Neural cell (in vitro differentiated cells): Measurements from ENCODE around the gene EFCAB13. TPM values are rescaled to one million over a fixed set of nuclear protein-coding genes. Genes with fewer than 3 reads are reported as not detected.

Source experiments
- H2AFZ ChIP-seq: fragments of 200-600, 300-800 bp; sonication (generic), shearing (Covaris generic); 2 replicates; pipeline ENCODE4 v1.6.0; 2014; ENCODE audit warnings: low read depth, mild to moderate bottlenecking, antibody characterized with exemption, low read length, moderate library complexity
- H3F3A ChIP-seq: fragments of 200-600 bp; shearing (Covaris generic); 2 replicates; pipeline ENCODE4 v1.6.1; 2016; ENCODE audit warnings: mild to moderate bottlenecking, moderate library complexity, mixed read lengths, antibody characterized with exemption, low read length; ENCODE audit not compliant: insufficient read depth, poor library complexity, severe bottlenecking
- H3K27ac ChIP-seq: fragments of 200-600, 300-800 bp; sonication (generic), shearing (Covaris generic); 2 replicates; pipeline ENCODE4 v1.5.1; 2014; ENCODE audit warnings: mild to moderate bottlenecking, low read length, moderate library complexity
- H3K27me3 ChIP-seq: fragments of 300-800, 200-600 bp; sonication (generic), shearing (Covaris generic); 2 replicates; pipeline ENCODE4 v1.6.0; 2014; ENCODE audit warnings: mild to moderate bottlenecking, low read depth, low read length, moderate library complexity; ENCODE audit not compliant: insufficient read depth
- H3K36me3 ChIP-seq: fragments of 300-800, 200-600 bp; sonication (generic), shearing (Covaris generic); 2 replicates; pipeline ENCODE4 v1.5.1; 2014; ENCODE audit warnings: mild to moderate bottlenecking, antibody characterized with exemption, low read length, moderate library complexity; ENCODE audit not compliant: insufficient read depth
- H3K4me2 ChIP-seq: fragments of 300-800, 200-600 bp; sonication (generic), shearing (Covaris generic); 2 replicates; pipeline ENCODE4 v1.6.0; 2014; ENCODE audit warnings: mild to moderate bottlenecking, low read length
- H3K4me3 ChIP-seq: fragments of 300-800, 200-600 bp; sonication (generic), shearing (Covaris generic); 2 replicates; pipeline ENCODE4 v1.5.1; 2014; ENCODE audit warnings: mild to moderate bottlenecking, low read length, moderate library complexity
- H3K79me2 ChIP-seq: fragments of 200-600 bp; shearing (Covaris generic); replicated peaks from 2 replicates; pipeline ENCODE4 v1.6.0; 2014; ENCODE audit warnings: mild to moderate bottlenecking, low read length, moderate library complexity; ENCODE audit not compliant: insufficient read depth
- H3K9ac ChIP-seq: fragments of 300-800, 200-600 bp; sonication (generic), shearing (Covaris generic); 2 replicates; pipeline ENCODE4 v1.6.1; 2016; ENCODE audit warnings: mild to moderate bottlenecking, low read length, mixed read lengths
- H3K9me2 ChIP-seq: fragments of 200-600 bp; shearing (Covaris generic); 2 replicates; pipeline ENCODE4 v1.6.1; 2016; ENCODE audit warnings: mild to moderate bottlenecking, low read length, mixed read lengths; ENCODE audit not compliant: insufficient read depth
- H3K9me3 ChIP-seq: fragments of 200-600, 300-800 bp; sonication (generic), shearing (Covaris generic); 2 replicates; pipeline ENCODE4 v1.6.1; 2016; ENCODE audit warnings: mild to moderate bottlenecking, mixed run types, low read length, moderate library complexity, mixed read lengths
- H4K20me1 ChIP-seq: fragments of 200-600 bp; shearing (Covaris generic); 2 replicates; pipeline ENCODE4 v1.6.1; 2016; ENCODE audit warnings: mild to moderate bottlenecking, mixed run types; ENCODE audit not compliant: insufficient read depth
- EP300 ChIP-seq: fragments of 450-650 bp; conservative IDR thresholded peaks from 2 replicates; pipeline ENCODE4 v1.6.1; 2014; ENCODE audit warnings: antibody characterized with exemption, mild to moderate bottlenecking, moderate library complexity; ENCODE audit not compliant: poor library complexity, severe bottlenecking
- EZH2 ChIP-seq: fragments of 200-600, 300-800 bp; shearing (Covaris generic), sonication (generic); IDR thresholded peaks from 2 replicates; pipeline ENCODE4 v1.6.1; 2014; ENCODE audit warnings: antibody characterized with exemption, low read length, borderline replicate concordance, mild to moderate bottlenecking; ENCODE audit not compliant: insufficient read depth, poor library complexity, severe bottlenecking
- MXI1 ChIP-seq: fragments of 450-650 bp; conservative IDR thresholded peaks from 2 replicates; pipeline ENCODE4 v1.6.1; 2014; ENCODE audit warnings: antibody characterized with exemption, mild to moderate bottlenecking; ENCODE audit not compliant: poor library complexity, severe bottlenecking
- POLR2AphosphoS5 ChIP-seq: IDR thresholded peaks from 2 replicates; pipeline ENCODE4 v1.6.1; 2012
- RAD21 ChIP-seq: fragments of 450-650 bp; conservative IDR thresholded peaks from 2 replicates; pipeline ENCODE4 v1.6.1; 2014; ENCODE audit warnings: antibody characterized with exemption, mild to moderate bottlenecking, moderate library complexity
- SMC3 ChIP-seq: fragments of 450-650 bp; conservative IDR thresholded peaks from 2 replicates; pipeline ENCODE4 v1.6.1; 2014; ENCODE audit warnings: antibody characterized with exemption, mild to moderate bottlenecking, moderate library complexity; ENCODE audit not compliant: poor library complexity
- TAF1 ChIP-seq: IDR thresholded peaks from 2 replicates; pipeline ENCODE4 v1.6.1; 2012; ENCODE audit warnings: low read depth
- polyA plus RNA-seq: library from polyadenylated mRNA; depleted of rRNA; stranded (reverse); fragments of >200 nt; gene quantifications from 2 replicates; pipeline ENCODE4 v1.2.3, GENCODE V29; 2014
- TF ChIP-seq, protein P1 (sequence below): IDR thresholded peaks from 2 replicates; pipeline ENCODE4 v1.6.1; 2012; ENCODE audit warnings: borderline replicate concordance
- TF ChIP-seq, protein P2 (sequence below): fragments of 450-650 bp; IDR thresholded peaks from 2 replicates; pipeline ENCODE4 v1.5.1; 2014; ENCODE audit warnings: antibody characterized with exemption, mild to moderate bottlenecking, moderate library complexity; ENCODE audit not compliant: poor library complexity, severe bottlenecking

Gene EFCAB13
- polyA plus RNA-seq, 1 donor from 2014 or later: 2.2 TPM

DNA sequence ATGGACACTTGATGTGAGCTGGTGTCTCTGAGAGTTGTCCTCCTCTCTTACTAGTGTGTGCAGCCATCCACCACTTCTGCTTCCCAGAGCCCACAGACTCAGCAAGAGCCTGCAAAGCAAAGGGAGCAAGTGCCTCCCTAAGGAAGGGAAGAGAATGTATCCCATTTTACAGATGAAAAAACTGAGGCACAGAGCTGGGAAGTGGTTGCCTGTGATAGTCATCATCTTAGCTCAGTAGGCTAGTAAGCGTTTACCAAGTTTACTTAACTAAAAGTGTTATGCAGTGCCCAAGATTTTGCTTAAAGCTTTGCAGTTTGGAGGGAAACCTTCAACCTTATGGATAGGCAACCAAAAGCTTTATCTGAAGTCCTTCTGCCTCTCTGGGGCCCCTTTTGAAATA is 23.0 kb upstream of the EFCAB13 start:
- no peak overlapping the region for H3K27ac ChIP-seq
- TF ChIP-seq MXI1: no peak
- TF ChIP-seq EP300: no peak
- TF ChIP-seq RAD21: no peak
- no peak for TF ChIP-seq EZH2
- TF ChIP-seq, protein P1, sequence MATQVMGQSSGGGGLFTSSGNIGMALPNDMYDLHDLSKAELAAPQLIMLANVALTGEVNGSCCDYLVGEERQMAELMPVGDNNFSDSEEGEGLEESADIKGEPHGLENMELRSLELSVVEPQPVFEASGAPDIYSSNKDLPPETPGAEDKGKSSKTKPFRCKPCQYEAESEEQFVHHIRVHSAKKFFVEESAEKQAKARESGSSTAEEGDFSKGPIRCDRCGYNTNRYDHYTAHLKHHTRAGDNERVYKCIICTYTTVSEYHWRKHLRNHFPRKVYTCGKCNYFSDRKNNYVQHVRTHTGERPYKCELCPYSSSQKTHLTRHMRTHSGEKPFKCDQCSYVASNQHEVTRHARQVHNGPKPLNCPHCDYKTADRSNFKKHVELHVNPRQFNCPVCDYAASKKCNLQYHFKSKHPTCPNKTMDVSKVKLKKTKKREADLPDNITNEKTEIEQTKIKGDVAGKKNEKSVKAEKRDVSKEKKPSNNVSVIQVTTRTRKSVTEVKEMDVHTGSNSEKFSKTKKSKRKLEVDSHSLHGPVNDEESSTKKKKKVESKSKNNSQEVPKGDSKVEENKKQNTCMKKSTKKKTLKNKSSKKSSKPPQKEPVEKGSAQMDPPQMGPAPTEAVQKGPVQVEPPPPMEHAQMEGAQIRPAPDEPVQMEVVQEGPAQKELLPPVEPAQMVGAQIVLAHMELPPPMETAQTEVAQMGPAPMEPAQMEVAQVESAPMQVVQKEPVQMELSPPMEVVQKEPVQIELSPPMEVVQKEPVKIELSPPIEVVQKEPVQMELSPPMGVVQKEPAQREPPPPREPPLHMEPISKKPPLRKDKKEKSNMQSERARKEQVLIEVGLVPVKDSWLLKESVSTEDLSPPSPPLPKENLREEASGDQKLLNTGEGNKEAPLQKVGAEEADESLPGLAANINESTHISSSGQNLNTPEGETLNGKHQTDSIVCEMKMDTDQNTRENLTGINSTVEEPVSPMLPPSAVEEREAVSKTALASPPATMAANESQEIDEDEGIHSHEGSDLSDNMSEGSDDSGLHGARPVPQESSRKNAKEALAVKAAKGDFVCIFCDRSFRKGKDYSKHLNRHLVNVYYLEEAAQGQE: no peak
- TF ChIP-seq TAF1: no peak
- TF ChIP-seq, protein P2, sequence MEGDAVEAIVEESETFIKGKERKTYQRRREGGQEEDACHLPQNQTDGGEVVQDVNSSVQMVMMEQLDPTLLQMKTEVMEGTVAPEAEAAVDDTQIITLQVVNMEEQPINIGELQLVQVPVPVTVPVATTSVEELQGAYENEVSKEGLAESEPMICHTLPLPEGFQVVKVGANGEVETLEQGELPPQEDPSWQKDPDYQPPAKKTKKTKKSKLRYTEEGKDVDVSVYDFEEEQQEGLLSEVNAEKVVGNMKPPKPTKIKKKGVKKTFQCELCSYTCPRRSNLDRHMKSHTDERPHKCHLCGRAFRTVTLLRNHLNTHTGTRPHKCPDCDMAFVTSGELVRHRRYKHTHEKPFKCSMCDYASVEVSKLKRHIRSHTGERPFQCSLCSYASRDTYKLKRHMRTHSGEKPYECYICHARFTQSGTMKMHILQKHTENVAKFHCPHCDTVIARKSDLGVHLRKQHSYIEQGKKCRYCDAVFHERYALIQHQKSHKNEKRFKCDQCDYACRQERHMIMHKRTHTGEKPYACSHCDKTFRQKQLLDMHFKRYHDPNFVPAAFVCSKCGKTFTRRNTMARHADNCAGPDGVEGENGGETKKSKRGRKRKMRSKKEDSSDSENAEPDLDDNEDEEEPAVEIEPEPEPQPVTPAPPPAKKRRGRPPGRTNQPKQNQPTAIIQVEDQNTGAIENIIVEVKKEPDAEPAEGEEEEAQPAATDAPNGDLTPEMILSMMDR: no peak
- TF ChIP-seq SMC3: no peak
- no peak for TF ChIP-seq POLR2AphosphoS5
- no peaks in the 10 kb centered on the region for H3K9me2 ChIP-seq
- H4K20me1 ChIP-seq: no peaks in the 10 kb centered on the region
- H3K79me2 ChIP-seq: no peaks in the 10 kb centered on the region
- H2AFZ ChIP-seq: no peak overlapping the region
- no peaks in the 10 kb centered on the region for H3K36me3 ChIP-seq
- no peaks in the 10 kb centered on the region for H3K27me3 ChIP-seq
- no peak overlapping the region for H3K4me3 ChIP-seq
- H3K9me3 ChIP-seq: peaks cover 2% of the 10 kb centered on the region
- no peak overlapping the region for H3K9ac ChIP-seq
- no peak overlapping the region for H3K4me2 ChIP-seq
- H3F3A ChIP-seq: no peaks in the 10 kb centered on the region

DNA sequence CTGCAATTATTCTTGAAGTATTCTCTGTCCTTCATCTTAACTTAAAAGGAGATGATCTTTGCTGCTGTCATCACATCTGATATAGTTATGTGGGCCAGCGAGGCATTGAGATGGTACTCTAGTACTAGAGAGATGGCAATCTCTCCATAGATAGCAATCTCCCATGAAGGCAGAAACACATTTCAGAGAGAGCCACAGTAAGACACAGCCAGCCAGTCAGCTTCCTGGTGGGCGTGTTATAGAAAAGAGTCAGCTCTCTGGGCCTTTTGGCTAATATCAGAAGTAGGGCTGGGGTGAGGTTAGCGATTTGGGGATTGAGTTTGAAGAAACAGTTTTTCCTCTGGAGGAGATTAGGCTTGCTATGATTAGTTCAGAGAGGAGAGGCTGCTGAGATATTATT is 22.6 kb upstream of the EFCAB13 start:
- H3K4me2 ChIP-seq: no peak overlapping the region
- no peak overlapping the region for H3K27ac ChIP-seq
- H3F3A ChIP-seq: no peaks in the 10 kb centered on the region
- TF ChIP-seq SMC3 (no peak), RAD21 (no peak), POLR2AphosphoS5 (no peak), EZH2 (no peak), EP300 (no peak), TAF1 (no peak), MXI1 (no peak)
- TF ChIP-seq, protein P1: no peak
- TF ChIP-seq, protein P2: no peak
- no peaks in the 10 kb centered on the region for H3K36me3 ChIP-seq
- no peaks in the 10 kb centered on the region for H3K9me2 ChIP-seq
- H3K9ac ChIP-seq: no peak overlapping the region
- H2AFZ ChIP-seq: no peak overlapping the region
- no peak overlapping the region for H3K4me3 ChIP-seq
- no peaks in the 10 kb centered on the region for H3K79me2 ChIP-seq
- no peaks in the 10 kb centered on the region for H4K20me1 ChIP-seq
- peaks cover 2% of the 10 kb centered on the region for H3K9me3 ChIP-seq
- H3K27me3 ChIP-seq: no peaks in the 10 kb centered on the region
